H9 (cell line): ENCODE data around the gene SF3B5. TPM values are rescaled to one million over a fixed set of nuclear protein-coding genes. Genes with fewer than 3 reads are reported as not detected.

Source experiments
- DNase-seq: peaks from one replicate; pipeline ENCODE4 v3.0.0-alpha.2; 2017
- H2AFZ ChIP-seq: one replicate; pipeline ENCODE4 v1.6.1; 2013; ENCODE audit warnings: mild to moderate bottlenecking, low read length, control low read depth, moderate library complexity
- H2AK5ac ChIP-seq: 2 replicates; pipeline ENCODE4 v1.6.1; 2013; ENCODE audit warnings: low read length, control low read depth, mixed read lengths; ENCODE audit not compliant: insufficient read length
- H2BK120ac ChIP-seq: one replicate; pipeline ENCODE4 v1.6.1; 2013; ENCODE audit warnings: low read depth, mild to moderate bottlenecking, low read length, control low read depth, inconsistent platforms; ENCODE audit not compliant: poor library complexity, severe bottlenecking
- H2BK12ac ChIP-seq: 2 replicates; pipeline ENCODE4 v1.6.1; 2013; ENCODE audit warnings: low read length, control low read depth, mixed read lengths, low read depth; ENCODE audit not compliant: insufficient read length
- H2BK15ac ChIP-seq: 2 replicates; pipeline ENCODE4 v1.6.1; 2013; ENCODE audit warnings: low read depth, low read length, control low read depth
- H2BK20ac ChIP-seq: one replicate; pipeline ENCODE4 v1.6.1; 2013; ENCODE audit warnings: low read depth, mild to moderate bottlenecking, low read length, control low read depth, inconsistent platforms; ENCODE audit not compliant: poor library complexity, severe bottlenecking
- H2BK5ac ChIP-seq: 2 replicates; pipeline ENCODE4 v1.6.1; 2013; ENCODE audit warnings: low read length, control low read depth, mixed read lengths; ENCODE audit not compliant: insufficient read length
- H3K14ac ChIP-seq: 2 replicates; pipeline ENCODE4 v1.6.1; 2013; ENCODE audit warnings: low read length, control low read depth; ENCODE audit not compliant: insufficient read depth
- H3K18ac ChIP-seq: 2 replicates; pipeline ENCODE4 v1.6.1; 2013; ENCODE audit warnings: low read depth, mild to moderate bottlenecking, mixed read lengths, low read length, control low read depth; ENCODE audit not compliant: insufficient read length
- H3K23ac ChIP-seq: 2 replicates; pipeline ENCODE4 v1.6.1; 2013; ENCODE audit warnings: low read length, control low read depth, mixed read lengths, low read depth; ENCODE audit not compliant: insufficient read length
- H3K23me2 ChIP-seq: 2 replicates; pipeline ENCODE4 v1.6.1; 2013; ENCODE audit warnings: low read depth, mild to moderate bottlenecking, mixed read lengths, low read length, control low read depth; ENCODE audit not compliant: insufficient read length, poor library complexity, severe bottlenecking
- H3K27ac ChIP-seq: 2 replicates; pipeline ENCODE4 v1.5.1; 2013; ENCODE audit warnings: low read length, control low read depth, mixed read lengths, low read depth; ENCODE audit not compliant: insufficient read length
- H3K27me3 ChIP-seq: 2 replicates; pipeline ENCODE4 v1.6.1; 2013; ENCODE audit warnings: low read length, control low read depth, inconsistent platforms; ENCODE audit not compliant: insufficient read depth
- H3K4ac ChIP-seq: 2 replicates; pipeline ENCODE4 v1.6.1; 2013; ENCODE audit warnings: low read depth, mild to moderate bottlenecking, control low read depth, inconsistent platforms, low read length, moderate library complexity
- H3K4me1 ChIP-seq: 2 replicates; pipeline ENCODE4 v1.6.1; 2013; ENCODE audit warnings: low read length, control low read depth, inconsistent platforms; ENCODE audit not compliant: insufficient read depth
- H3K4me2 ChIP-seq: 2 replicates; pipeline ENCODE4 v1.6.1; 2013; ENCODE audit warnings: low read length, control low read depth, mixed read lengths; ENCODE audit not compliant: insufficient read length, insufficient read depth
- H3K56ac ChIP-seq: 2 replicates; pipeline ENCODE4 v1.6.1; 2013; ENCODE audit warnings: low read depth, mild to moderate bottlenecking, mixed read lengths, low read length, control low read depth; ENCODE audit not compliant: insufficient read length
- H3K79me1 ChIP-seq: 2 replicates; pipeline ENCODE4 v1.6.1; 2013; ENCODE audit warnings: low read depth, mild to moderate bottlenecking, moderate library complexity, low read length, control low read depth, inconsistent platforms; ENCODE audit not compliant: insufficient read depth, poor library complexity, severe bottlenecking
- H3K79me2 ChIP-seq: 2 replicates; pipeline ENCODE4 v1.6.1; 2013; ENCODE audit warnings: low read length, control low read depth, inconsistent platforms; ENCODE audit not compliant: insufficient read depth
- H3K9ac ChIP-seq: 2 replicates; pipeline ENCODE4 v1.6.1; 2013; ENCODE audit warnings: low read length, control low read depth, mixed read lengths; ENCODE audit not compliant: insufficient read length; ENCODE audit errors: extremely low read depth
- H3K9me3 ChIP-seq: one replicate; pipeline ENCODE4 v1.6.1; 2013; ENCODE audit warnings: low read depth, low read length, inconsistent platforms; ENCODE audit not compliant: control insufficient read depth
- H3T11ph ChIP-seq: one replicate; pipeline ENCODE4 v1.6.1; 2013; ENCODE audit warnings: mild to moderate bottlenecking, low read length, control low read depth, inconsistent platforms
- H4K20me1 ChIP-seq: one replicate; pipeline ENCODE4 v1.6.1; 2013; ENCODE audit not compliant: control insufficient read depth, insufficient read length, insufficient read depth
- H4K5ac ChIP-seq: 2 replicates; pipeline ENCODE4 v1.6.1; 2013; ENCODE audit warnings: low read depth, mild to moderate bottlenecking, mixed read lengths, low read length, control low read depth; ENCODE audit not compliant: insufficient read length
- H4K8ac ChIP-seq: replicated peaks from 2 replicates; pipeline ENCODE4 v1.6.1; 2013; ENCODE audit warnings: low read length, control low read depth, mixed read lengths, low read depth; ENCODE audit not compliant: insufficient read length
- H4K91ac ChIP-seq: 2 replicates; pipeline ENCODE4 v1.6.1; 2013; ENCODE audit warnings: low read depth, mild to moderate bottlenecking, moderate library complexity, mixed read lengths, low read length, control low read depth; ENCODE audit not compliant: insufficient read length
- H3K27ac Mint-ChIP-seq, 3 experiments: 2 replicates in 2 of 3; 3 replicates in 1 of 3; pipeline ENCODE4 v1.8.0; 2020 to 2021; ENCODE audit warnings: mixed read lengths in 3 of 3, mild to moderate bottlenecking in 1 of 3, moderate library complexity in 1 of 3
- H3K27me3 Mint-ChIP-seq: 2 replicates; pipeline ENCODE4 v1.8.0; 2021; ENCODE audit warnings: low read depth, mild to moderate bottlenecking, moderate library complexity, mixed read lengths
- H3K36me3 Mint-ChIP-seq, 3 experiments: 2 replicates in 2 of 3; 3 replicates in 1 of 3; pipeline ENCODE4 v1.8.0; 2020 to 2021; ENCODE audit warnings: low read depth in 3 of 3, mixed read lengths in 3 of 3; ENCODE audit not compliant: insufficient read depth in 1 of 3
- H3K4me1 Mint-ChIP-seq, 2 experiments: 2 replicates each; pipeline ENCODE4 v1.8.0; 2020; ENCODE audit warnings: mixed read lengths in 2 of 2
- H3K4me3 Mint-ChIP-seq, 2 experiments: 2 replicates in 1 of 2; 3 replicates in 1 of 2; pipeline ENCODE4 v1.8.0; 2020 to 2021; ENCODE audit warnings: mild to moderate bottlenecking in 2 of 2, mixed read lengths in 2 of 2, moderate library complexity in 1 of 2
- H3K9me3 Mint-ChIP-seq, 2 experiments: 2 replicates in 1 of 2; 3 replicates in 1 of 2; pipeline ENCODE4 v1.8.0; 2020; ENCODE audit warnings: mild to moderate bottlenecking in 2 of 2, mixed read lengths in 2 of 2, moderate library complexity in 1 of 2
- CTCF ChIP-seq: fragments of 200-600 bp; sonication (generic); conservative IDR thresholded peaks from 3 replicates; pipeline ENCODE4 v1.8.0; 2021; ENCODE audit warnings: antibody characterized with exemption, mild to moderate bottlenecking
- WGBS: extraction: QIAGEN DNeasy Blood & Tissue Kit; methylation state at CpG from one replicate; pipeline ENCODE4 v1.1.7; 2013; ENCODE audit warnings: missing lambda C conversion rate, low lambda C conversion rate, mixed read lengths; ENCODE audit not compliant: insufficient read length; ENCODE audit errors: extremely low coverage; 5-methylcytosine and 5-hydroxymethylcytosine counted together
- total RNA-seq: library from RNA; stranded (reverse); gene quantifications from 2 replicates; pipeline ENCODE4 v1.2.1, GENCODE V29; 2021

Gene SF3B5
- total RNA-seq, 1 experiment from 2014 or later, result 145 TPM

GRCh38 chr6:144134737-144135136 is 39.4 kb upstream of the SF3B5 start:
- no peaks in the 10 kb centered on the region for H3K36me3 Mint-ChIP-seq
- H3T11ph ChIP-seq, result no peak overlapping the region
- H3K27ac ChIP-seq, result no peak overlapping the region
- no peak overlapping the region for H4K8ac ChIP-seq
- H3K4ac ChIP-seq, result no peak overlapping the region
- no peaks in the 10 kb centered on the region for H3K79me2 ChIP-seq
- H3K14ac ChIP-seq, result no peak overlapping the region
- DNase-seq, result no peak
- H2AFZ ChIP-seq, result no peak overlapping the region
- no peak overlapping the region for H2BK20ac ChIP-seq
- H4K91ac ChIP-seq, result no peak overlapping the region
- H3K9me3 Mint-ChIP-seq, result no peaks in the 10 kb centered on the region
- TF ChIP-seq CTCF, result no peak
- no peak overlapping the region for H4K5ac ChIP-seq
- no peak overlapping the region for H3K18ac ChIP-seq
- H3K4me1 ChIP-seq, result no peaks in the 10 kb centered on the region
- no peak overlapping the region for H3K4me3 Mint-ChIP-seq
- H3K27me3 Mint-ChIP-seq, result peaks cover 4% of the 10 kb centered on the region
- no peak overlapping the region for H2BK15ac ChIP-seq
- WGBS, result no CpG with 5 or more reads among the region's 2 CpGs
- no peaks in the 10 kb centered on the region for H3K27me3 ChIP-seq
- no peaks in the 10 kb centered on the region for H3K79me1 ChIP-seq
- H3K9ac ChIP-seq, result no peak overlapping the region
- H2BK5ac ChIP-seq, result no peak overlapping the region
- H3K4me1 Mint-ChIP-seq, result no peaks in the 10 kb centered on the region
- no peak overlapping the region for H3K56ac ChIP-seq
- H2BK12ac ChIP-seq, result no peak overlapping the region
- H3K27ac Mint-ChIP-seq, result no peak overlapping the region
- no peak overlapping the region for H2AK5ac ChIP-seq
- H3K4me2 ChIP-seq, result no peak overlapping the region
- H3K23ac ChIP-seq, result no peak overlapping the region
- H4K20me1 ChIP-seq, result no peaks in the 10 kb centered on the region
- no peak overlapping the region for H2BK120ac ChIP-seq
- H3K9me3 ChIP-seq, result no peaks in the 10 kb centered on the region
- no peaks in the 10 kb centered on the region for H3K23me2 ChIP-seq
